Activated CD8-positive, alpha-beta memory T cell treated with anti-CD3 and anti-CD28 coated beads, Interleukin-2, amount 50 U/mL, for 48 hours (primary cell): ENCODE measurements around the gene SFTPB.

Source experiments
- DNase-seq: peaks from one replicate; pipeline ENCODE4 v3.0.0-alpha.2; 2020

SFTPB gene

DNA sequence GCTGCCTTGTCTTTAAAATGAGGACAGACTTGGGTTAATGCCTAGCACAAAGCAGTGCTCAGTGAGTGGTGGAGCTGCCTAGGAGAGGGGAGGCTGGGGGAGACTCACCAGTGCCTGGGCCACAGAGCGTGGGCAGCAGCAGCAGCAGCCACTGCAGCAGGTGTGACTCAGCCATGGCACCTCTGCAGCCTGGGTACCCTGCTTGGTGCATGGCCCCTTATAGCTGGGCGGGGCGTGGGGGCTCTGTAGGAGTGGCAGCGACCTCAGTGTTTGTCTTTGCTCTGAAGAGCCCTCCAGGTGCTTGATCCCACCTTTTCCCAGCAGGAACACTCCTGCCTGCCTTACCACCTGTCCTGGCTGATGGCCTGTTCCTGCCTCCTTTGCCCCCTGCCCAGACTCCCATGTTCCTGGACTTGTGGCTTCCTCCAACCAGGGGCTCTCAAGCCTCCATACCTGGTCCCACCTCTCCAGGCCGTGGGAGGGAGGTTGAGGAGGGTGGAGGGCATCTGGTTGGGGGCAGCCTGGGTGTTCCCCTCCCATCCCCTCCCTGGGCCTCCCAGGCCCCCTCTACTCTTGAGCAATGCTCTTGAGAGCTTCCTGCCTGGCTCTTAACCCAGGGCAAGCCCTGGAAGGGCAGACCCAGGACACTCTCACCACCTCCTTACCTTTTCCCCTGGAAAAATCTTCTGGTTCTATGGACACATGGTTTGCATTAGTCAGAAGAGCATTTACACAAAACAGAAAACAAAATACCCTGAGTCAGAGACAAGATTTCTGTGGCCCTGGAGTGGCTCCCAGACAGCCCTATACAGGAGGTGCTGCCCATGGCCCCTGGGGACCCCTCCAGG, at the start of gene SFTPB:
SFTPB (minus strand) TSS at position 191 of the 848 bp plus-strand sequence; CDS start at position 175, 16 bp downstream.
- no peak for DNase-seq

DNA sequence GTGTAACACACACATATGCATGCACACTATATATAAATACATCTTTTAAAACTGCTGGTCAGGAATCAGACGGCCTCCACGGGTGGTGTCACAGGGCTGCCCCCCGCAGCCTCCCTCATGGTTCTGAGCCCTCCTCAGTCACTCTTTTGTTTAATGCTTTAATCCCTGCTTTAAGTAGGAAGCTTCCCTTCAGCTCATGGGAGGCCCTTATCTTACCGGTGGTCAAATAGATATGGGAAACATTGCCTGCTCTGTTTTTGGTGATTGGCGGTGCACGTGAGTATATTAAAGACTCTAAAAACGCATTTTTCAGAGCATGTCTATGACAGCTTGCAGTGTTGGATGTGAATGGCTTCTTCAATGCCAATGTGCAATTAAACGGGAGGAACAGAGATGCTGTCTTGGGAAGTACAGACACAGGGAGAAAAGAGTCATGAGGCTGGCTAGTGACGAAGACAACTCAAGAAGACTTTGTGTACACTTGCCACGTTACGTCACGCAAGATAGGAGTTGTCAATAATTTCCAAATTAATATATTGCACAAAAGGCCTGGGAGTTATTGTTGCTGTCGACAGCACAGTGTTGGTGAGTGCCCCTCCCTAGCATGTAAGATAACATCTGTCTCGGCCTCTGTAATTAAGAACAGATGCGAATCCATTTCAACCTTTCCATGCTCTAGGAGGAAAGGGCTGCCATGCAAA, 49.5 kb upstream of the SFTPB start:
- no peak for DNase-seq

DNA sequence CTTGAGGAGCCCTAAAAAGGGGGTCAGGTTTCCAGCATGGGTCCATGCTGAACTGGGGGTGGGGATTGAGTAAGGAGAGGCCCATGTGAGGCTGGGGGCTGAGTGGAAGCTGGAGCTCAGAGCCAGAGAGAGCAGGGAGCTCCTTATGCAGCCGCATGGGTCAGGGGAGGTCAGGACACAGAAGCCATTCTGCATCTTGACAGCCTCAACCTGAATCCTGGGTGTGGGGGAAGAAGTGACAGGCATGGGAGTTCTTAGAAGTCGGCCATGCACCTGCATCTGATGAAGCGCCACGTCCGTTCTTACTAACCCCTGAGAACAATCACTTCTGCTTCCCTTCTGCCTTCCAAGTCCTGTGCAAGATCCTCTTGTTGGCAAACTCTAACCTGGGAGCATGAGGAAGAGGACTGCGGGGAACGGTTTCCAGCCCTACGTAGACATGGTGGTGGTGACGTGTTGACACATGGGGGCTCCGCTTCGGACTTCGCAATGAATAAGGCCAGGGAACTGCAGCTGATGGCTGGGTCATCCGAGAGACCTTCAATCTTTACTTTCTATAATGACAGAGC, 48.4 kb upstream of the SFTPB start:
- no peak for DNase-seq

DNA sequence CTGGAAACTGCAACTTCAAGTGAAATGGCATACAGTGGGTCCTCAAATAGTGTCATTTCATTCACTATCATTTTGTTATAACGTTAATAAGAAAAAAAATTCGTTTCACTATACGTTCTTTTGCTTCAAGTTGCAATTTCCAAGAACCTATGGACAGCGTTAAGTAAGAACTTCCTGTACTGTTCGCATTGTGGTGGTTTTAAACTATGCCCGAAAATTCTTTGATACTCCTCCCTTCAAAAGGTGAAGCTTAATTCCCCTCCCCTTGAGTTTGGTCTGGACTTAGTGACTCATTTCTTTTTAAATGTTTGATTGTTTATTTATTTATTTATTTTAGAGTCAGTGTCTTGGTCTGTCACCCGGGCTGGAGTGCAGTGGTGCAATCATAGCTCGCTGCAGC, 46.8 kb upstream of the SFTPB start:
- DNase-seq = no peak

DNA sequence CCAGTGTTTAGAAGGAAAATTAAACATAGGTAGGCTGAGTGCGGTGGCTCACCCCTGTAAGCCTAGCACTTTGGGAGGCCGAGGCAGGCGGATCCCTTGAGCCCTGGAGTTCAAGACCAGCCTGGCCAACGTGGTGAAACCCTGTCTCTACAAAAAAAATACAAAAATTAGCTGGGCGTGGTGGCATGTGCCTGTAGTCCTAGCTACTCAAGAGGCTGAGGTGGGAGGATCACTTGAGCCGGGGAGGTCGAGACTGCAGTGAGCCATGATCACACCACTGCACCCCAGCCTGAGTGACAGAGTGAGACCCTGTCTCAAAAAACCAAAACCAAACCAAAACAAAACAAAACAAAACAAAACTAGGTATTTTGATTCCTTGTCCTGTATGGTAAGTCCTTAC, 46.4 kb upstream of the SFTPB start:
- peak; percentile 20 for DNase-seq

DNA sequence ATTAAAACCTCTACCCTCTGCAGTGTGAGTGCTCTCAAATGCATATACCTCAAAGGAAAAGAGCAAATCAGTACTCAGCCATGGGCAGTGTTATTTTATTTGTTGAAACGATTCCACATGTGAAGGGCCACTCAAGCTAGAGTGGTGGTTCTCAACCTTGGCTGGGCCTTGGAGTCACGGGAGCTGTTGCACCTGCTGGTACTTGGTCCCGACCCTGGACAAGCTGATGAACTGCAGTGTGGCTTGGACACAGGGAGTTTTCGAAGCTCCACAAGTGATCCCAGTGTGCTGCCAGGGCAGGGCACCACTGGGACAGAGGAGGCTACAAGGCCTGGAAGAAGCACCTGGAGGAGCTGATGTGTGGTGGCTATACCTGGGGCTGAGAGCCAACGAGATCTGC, 45.8 kb upstream of the SFTPB start:
- DNase-seq = peak; percentile 41

DNA sequence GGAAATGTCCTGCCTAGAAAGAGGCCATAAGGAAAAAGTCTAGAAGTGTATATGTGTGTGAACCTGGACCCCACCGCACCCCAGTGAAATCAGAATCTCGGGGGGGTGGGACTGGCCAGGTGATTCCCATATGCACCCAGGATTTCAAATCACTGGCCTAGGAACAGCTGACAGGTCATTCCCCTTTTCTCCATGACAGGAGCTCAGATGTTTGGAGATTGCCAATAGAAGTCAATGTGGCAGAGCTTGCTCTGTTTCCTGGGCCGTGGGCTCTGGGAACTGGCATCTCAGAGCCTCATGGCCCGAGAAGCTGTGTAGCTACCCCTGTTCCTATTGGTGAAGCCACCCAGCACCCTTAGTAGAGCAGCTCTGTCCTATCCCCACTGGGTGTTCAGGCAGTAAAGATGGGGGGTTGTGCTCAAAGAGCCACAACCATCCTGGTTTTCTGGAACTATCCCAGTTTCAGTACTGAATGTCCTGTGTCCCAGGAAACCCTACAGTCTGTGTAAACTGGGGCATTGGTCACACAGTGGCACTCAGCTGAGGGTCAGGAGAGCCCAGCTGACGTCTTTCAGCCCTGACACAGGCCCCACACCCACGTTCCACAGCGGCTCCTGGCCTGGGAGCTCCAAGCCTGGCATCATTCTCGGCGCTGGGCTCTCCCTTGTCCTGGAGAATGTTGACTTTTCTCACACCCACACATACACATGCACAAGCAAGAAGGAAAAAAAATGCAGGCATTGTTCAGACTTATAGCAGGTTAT, 45.0 kb upstream of the SFTPB start:
- peak; percentile 35 for DNase-seq

DNA sequence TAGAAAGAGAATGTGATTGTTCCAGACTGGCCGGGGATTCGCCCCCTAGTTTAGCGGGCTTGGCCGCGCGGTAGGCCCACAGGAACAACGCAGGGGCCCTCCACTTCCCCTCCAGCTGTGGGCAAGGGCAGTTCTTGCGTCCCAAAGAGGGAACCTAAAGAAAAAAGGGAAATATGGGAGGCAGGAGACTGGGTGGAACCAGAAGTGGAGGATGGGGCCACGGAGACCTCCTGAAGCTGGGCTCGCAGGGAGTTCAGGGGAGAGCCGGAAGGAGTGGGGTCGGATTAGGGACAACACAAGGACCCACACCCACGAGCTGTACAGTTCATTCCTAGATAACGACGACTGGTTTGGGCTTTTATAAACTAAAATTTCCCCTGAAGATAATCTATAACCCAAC, 44.3 kb upstream of the SFTPB start:
- peak; percentile 38 for DNase-seq

DNA sequence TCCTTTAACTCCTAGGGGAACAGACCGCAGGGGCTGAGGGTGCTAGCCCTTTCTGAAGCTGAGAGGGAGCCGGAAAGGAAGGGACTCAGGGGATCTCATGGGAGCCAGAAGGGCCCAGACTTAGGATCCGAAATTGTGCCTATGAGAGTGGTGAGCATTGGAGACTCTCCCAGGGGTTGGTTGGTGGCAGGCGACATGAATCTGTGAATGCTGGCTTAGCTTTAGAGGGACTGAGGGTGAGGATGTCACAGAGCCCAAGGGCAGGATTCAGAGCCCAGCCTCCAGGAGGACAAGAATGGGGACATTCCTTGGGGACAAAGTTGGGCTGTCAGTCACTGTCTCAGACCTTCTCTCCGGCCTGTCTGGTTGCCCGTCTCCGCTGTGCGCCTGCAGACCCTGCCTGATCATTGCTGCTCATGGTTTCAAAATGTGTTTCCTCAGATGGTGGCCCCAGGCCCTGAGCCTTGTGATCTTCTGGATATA, 43.6 kb upstream of the SFTPB start:
- DNase-seq = no peak

DNA sequence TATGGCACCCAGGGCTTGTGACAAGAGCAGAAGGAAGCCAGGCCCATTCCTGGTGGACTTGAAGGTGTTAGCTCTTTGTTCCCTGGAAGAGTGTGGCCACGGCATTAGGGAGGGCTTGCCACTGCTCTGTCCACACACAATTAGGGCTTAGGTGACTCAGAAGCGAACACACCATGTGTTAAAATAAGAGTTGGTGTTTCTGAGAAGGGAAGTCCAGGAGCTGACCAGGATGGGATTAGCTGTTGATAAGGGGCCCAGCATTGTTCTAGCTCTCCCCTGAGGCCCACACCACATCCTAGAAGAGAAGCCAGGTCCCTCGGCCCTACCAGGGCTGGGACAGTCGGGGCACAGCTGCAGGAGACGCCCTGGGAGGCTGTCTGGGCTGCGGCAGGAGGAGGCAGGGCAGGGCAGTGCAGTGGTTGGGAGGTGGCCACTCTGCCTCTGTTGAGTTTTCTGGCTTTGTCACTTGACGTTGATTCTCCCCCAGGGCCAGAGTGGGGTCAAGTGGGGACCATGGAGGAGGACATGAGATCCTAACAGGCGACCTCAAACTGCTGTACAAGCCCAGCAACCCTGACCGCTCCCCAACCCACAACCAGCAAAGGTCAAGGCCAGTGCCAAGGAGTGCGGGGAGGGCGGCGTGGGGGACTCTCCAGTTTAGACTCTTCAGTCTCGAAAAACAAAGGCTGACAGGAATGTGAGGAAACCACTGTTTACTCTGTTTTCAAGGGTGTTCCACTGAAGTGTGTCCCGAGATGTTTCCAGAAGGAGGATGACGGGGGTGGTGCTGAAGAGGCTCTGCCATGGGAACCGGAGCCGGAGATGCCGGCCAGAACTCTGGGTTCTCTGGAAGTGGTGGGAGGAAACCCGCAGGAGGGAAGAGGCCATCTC, 42.9 kb upstream of the SFTPB start:
- peak; percentile 46 for DNase-seq

DNA sequence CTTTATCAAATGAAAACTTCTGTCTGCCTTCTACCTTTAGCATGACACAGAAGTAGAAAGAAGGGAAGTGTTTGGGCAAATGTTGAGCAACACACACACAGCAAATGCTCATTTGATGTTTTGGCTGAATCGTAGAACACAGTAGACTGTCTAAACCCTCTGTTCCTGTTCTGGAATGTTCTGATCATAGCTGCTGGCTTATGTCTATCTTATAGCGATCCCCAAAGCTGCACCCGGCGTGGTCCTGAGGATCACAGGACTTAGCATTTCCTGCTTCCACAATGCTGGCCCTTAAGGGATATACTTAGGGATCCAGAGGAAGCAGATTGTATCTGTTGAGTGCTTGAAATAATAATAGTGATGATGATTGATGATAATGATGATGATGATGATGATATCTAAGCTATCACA, 41.4 kb upstream of the SFTPB start:
- DNase-seq = peak; percentile 17

DNA sequence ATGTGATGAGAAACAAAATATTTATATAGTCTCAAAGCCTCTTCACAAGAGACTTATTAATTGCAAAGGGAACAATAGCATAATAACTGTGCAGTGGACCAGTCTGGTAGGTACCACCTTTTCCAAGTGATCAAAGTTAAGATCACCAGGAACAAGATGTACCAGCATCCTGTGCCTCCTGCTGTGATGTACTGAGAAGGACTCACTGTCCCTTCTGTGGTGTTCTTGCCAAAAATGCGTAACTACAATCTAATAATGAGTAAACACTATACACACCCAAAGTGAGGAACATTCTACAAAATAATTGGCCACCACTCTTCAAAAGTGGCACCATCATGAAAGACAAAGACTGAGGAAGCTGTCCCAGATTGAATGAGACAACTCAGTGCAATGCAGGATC, 40.6 kb upstream of the SFTPB start:
- DNase-seq = no peak

DNA sequence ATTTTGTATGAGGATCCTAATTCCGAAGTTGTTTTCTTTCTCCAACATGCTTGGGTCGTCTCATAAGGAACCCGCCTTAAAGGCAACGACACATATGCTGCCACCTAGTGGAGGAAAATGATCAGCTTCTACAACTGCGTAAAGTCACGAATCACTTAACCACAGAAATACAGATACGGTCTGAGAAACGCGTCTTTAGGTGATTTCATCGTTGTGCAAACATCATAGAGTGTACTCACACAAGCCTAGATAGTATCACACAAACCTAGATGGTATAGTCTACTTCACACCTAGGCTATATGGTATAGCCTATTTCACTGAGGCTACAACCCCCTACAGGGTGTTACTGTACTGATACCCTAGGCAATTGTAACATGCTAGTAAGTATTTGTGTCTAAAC, 39.3 kb upstream of the SFTPB start:
- peak; percentile 66 for DNase-seq

DNA sequence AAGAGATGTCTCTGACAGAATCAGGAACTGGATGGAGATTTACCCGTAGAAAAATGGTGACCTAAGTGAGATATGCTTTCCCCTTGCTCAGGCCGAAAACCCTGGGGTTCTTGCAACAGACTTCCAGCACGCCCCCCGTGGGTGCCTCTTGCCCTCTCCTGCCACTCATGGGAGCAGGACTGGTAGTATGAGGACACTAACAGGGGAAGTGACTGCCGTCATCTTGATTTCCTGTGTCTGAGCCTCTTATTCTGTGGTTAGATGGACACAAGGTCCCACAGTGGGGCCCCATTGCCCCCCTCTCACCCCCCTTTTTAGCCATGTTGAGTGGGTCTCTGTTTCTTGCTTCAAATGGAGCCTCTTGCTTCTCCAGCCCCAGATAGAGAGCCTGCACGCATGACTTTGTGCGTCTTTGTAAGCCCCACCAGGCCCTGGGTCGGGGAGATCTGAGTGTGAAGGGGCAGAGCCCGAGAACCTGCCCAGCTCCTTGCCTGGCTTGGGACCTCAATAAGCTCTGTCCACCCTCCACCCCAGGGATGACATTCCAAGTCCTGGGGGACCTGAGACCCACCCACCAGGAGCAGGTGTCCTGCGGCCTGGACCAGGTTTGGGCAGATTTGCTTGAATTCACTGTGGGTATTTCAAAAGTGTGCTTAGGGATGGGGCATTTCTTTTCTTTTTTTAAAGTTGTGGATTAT, 38.7 kb upstream of the SFTPB start:
- DNase-seq = peak; percentile 54

DNA sequence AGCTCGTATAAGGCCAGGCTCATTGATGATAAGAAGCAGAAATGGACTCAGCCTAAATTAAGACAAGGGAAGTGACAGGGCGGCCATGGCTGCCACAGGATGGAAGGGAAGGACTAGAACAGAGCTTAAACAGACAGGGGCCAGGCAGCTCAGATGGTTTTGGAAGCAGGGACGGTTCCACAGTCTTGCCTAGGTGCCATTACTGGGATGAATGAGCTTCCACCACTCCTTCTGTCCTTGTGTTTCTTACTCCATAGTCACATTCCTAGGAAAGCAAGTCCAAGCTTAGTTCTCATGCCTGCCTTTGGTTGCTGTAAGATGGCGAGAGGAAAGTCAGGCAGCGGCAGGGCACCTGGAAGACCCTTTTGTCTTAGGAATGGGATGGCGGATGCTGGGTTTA, 38.1 kb upstream of the SFTPB start:
- DNase-seq = peak; percentile 42

DNA sequence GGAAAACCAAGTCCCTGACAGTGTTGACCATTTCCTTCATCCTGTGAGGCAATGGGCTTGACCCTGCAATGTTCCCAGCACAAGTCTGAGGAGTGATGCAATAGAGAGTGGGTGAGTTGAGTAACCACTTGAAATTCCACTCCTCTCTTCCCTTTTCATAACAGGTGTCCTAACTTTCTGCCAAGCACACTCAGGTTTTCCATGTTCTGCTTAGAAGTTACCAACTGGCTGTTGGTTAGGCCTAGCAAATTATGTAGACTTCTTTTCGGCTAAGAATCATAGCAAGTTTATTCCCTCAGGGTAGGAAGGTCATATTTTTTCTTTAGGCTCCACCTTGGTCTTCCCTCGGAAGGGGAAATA, 37.7 kb upstream of the SFTPB start:
- DNase-seq = no peak

DNA sequence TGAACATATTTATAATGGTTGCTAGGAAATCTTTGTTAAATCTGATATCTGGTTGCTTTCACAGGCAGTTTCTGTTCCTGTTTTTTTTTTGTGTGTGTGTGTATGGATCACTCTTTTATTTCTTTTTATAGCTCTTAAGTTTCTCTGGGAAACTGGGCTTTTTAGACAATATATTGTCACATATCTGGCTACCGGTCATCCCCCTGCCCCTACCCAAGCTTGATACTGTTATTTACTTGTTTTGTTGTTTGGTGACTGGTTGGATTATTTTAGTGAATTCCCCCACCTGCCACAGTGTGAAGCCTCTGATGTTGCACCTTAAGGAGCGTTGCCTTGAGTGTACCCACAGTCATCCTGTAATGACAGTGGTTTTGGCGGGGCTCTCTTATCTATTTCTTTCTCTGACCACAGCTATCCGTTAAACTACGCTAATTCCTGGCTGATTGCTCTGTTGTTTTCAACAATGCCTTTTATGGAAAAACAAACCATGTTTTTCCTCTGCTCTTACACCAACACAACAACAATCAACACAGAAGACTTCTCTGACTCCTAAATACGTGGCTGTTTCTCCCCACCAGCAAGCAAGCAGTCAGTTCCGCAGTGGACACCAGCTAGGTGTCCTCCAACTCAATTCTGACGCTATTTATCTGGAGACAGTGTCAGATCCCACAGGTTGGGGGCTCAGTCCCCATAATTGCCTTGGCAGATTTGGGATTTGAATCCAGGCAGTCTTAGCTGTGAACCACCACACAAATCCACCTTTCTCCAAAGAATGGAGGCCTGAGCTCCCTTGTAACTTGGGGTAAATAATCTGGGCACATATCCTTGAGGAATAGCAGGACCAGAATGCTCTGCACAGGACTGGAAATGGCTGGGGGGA, 37.0 kb upstream of the SFTPB start:
- peak; percentile 46 for DNase-seq

DNA sequence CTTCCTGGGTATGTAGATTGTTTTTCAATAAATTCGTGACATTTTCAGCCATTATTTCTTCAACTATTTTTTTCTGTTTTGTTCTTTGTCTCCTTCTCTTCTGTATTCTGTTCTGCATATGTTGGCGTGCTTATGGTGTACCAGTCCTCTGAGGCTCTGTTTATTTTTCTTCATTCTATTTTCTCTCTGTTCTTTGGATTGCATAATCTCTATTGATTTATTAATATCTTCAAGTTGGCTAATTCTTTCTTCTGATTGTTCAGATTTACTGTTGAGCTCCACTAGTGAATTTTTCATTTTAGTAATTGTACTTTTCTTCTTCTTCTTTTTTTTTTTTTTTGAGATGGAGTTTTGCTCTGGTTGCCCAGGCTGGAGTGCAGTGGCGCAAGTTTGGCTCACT, 36.0 kb upstream of the SFTPB start:
- DNase-seq = no peak

DNA sequence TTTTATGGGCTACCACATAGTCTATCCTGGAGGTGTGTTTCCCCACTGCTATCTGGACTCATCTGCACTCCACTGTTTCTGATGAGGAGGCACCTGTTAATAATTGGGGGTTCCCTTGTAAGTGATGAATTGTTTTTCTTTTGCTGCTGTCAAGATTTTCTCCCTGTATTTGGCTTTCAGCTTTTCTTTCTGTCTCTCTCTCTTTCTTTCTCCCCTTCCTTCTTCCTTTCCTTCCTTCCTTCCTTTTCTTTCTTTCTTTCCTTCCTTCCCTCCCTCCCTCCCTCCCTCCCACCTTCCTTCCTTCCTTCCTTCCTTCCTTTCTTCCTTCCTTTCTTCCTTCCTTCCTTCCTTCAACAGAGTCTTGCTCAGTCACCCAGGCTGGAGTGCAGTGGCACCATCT, 35.3 kb upstream of the SFTPB start:
- no peak for DNase-seq

DNA sequence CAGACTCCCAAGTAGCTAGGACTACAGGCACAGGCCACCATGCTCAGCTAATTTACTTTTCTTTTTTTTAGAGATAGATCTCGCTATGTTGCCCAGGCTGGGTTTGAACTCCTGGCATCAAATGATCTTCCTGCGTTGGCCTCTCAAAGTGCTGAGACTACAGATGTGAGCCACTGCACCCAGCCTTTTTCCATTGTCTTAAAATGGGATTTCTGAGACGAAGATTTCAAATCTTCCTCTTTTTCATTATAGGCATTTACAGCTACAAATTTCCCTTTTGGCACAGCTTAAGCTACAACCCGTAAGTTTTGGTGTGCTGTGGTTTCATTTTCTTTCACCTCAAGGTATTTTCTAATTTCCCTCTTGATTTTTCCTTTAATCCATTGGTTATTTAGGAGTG, 34.8 kb upstream of the SFTPB start:
- peak; percentile 20 for DNase-seq
